Measurements from ENCODE around the gene AADACL2.

The AADACL2 gene

GRCh38 chr3:151794080-151794479 is 60.4 kb downstream of the AADACL2 start:
- Histone ChIP-seq H2BK15ac (ENCODE audit: low read length) (no peak overlapping the region), H3K9me3 (replicated peaks in 1 of 2; ENCODE audit: control insufficient read depth in 2 of 2, insufficient read depth in 1 of 2, low read depth in 1 of 2, low read length in 2 of 2) (peaks cover 0 to 1% of the 10 kb centered on the region in 2 donors), H2BK120ac (ENCODE audit: low read depth, low read length) (no peak overlapping the region), H4K91ac (ENCODE audit: low read depth, low read length, poor library complexity) (no peak overlapping the region), H3K79me1 (ENCODE audit: low read depth, low read length) (no peaks in the 10 kb centered on the region), H3K27me3 (ENCODE audit: control insufficient read depth in 3 of 3, insufficient read depth in 3 of 3, low read depth in 1 of 3, low read length in 3 of 3) (no peaks in the 10 kb centered on the region), H4K8ac (ENCODE audit: low read depth, low read length) (no peak overlapping the region), H3K36me3 (replicated peaks in 1 of 2; ENCODE audit: control insufficient read depth in 2 of 2, insufficient read depth in 2 of 2, low read length in 2 of 2) (no peaks in the 10 kb centered on the region), H3K14ac (ENCODE audit: low read length) (no peak overlapping the region), H3K23ac (ENCODE audit: low read depth, low read length, poor library complexity) (no peak overlapping the region), H3K4me1 (ENCODE audit: control insufficient read depth in 2 of 2, insufficient read depth in 1 of 2, low read depth in 1 of 2, low read length in 2 of 2) (no peaks in the 10 kb centered on the region), H2AFZ (ENCODE audit: low read length) (no peak overlapping the region), H2AK5ac (ENCODE audit: low read depth, low read length) (no peak overlapping the region), H3K4me2 (ENCODE audit: insufficient read depth, low read length, poor library complexity, severe bottlenecking) (no peak overlapping the region), H3K4me3 (ENCODE audit: low read length in 2 of 2) (no peak overlapping the region), H3K27ac (replicated peaks; ENCODE audit: low read length) (no peak overlapping the region), H3K9ac (ENCODE audit: low read depth, low read length, poor library complexity) (no peak overlapping the region), H2BK5ac (ENCODE audit: low read length) (no peak overlapping the region), H3K18ac (ENCODE audit: low read length) (no peak overlapping the region), H3K4ac (ENCODE audit: low read length) (no peak overlapping the region), H2BK12ac (ENCODE audit: low read length) (no peak overlapping the region)
- no CpG with 5 or more reads among the region's 2 CpGs for WGBS, 2 donors (ENCODE audit: extremely low coverage in 2 of 2, insufficient read length in 2 of 2, insufficient replicate concordance in 1 of 2)
- DNase-seq (ENCODE audit: low spot score), result no peak

DNA sequence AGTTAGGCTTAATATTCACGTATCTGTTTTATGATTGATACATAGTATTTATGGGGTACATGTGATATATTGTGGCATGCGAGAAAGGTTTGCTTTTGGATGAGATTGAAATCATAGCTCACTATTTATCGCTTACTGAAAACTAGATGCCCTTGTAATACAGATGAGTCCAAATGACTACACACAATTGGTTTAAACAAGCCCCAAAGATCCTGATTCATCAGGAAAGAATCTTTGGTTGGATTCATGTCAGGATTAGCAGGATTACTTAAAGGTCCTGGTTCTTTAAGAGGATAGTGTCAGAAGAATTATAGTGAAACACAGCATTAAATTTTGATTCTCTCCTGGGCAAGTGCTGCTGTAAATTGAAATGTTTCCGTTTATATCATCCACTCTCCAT is 61.5 kb downstream of the AADACL2 start:
- Histone ChIP-seq H3K23ac (ENCODE audit: low read depth, low read length, poor library complexity) (no peak overlapping the region), H3K27ac (replicated peaks; ENCODE audit: low read length) (no peak overlapping the region), H3K4me1 (ENCODE audit: control insufficient read depth in 2 of 2, insufficient read depth in 1 of 2, low read depth in 1 of 2, low read length in 2 of 2) (no peaks in the 10 kb centered on the region), H2AFZ (ENCODE audit: low read length) (no peak overlapping the region), H3K9ac (ENCODE audit: low read depth, low read length, poor library complexity) (no peak overlapping the region), H3K14ac (ENCODE audit: low read length) (no peak overlapping the region), H2BK120ac (ENCODE audit: low read depth, low read length) (no peak overlapping the region), H3K4me2 (ENCODE audit: insufficient read depth, low read length, poor library complexity, severe bottlenecking) (no peak overlapping the region), H2BK12ac (ENCODE audit: low read length) (no peak overlapping the region), H3K18ac (ENCODE audit: low read length) (no peak overlapping the region), H2AK5ac (ENCODE audit: low read depth, low read length) (no peak overlapping the region), H4K91ac (ENCODE audit: low read depth, low read length, poor library complexity) (no peak overlapping the region), H4K8ac (ENCODE audit: low read depth, low read length) (no peak overlapping the region), H3K4ac (ENCODE audit: low read length) (no peak overlapping the region), H2BK15ac (ENCODE audit: low read length) (no peak overlapping the region), H3K27me3 (ENCODE audit: control insufficient read depth in 3 of 3, insufficient read depth in 3 of 3, low read depth in 1 of 3, low read length in 3 of 3) (no peaks in the 10 kb centered on the region), H3K36me3 (replicated peaks in 1 of 2; ENCODE audit: control insufficient read depth in 2 of 2, insufficient read depth in 2 of 2, low read length in 2 of 2) (no peaks in the 10 kb centered on the region), H2BK5ac (ENCODE audit: low read length) (no peak overlapping the region), H3K4me3 (ENCODE audit: low read length in 2 of 2) (no peak overlapping the region), H3K9me3 (replicated peaks in 1 of 2; ENCODE audit: control insufficient read depth in 2 of 2, insufficient read depth in 1 of 2, low read depth in 1 of 2, low read length in 2 of 2) (no peaks in the 10 kb centered on the region), H3K79me1 (ENCODE audit: low read depth, low read length) (no peaks in the 10 kb centered on the region)
- DNase-seq (ENCODE audit: low spot score), result no peak
- WGBS, 2 donors (ENCODE audit: extremely low coverage in 2 of 2, insufficient read length in 2 of 2, insufficient replicate concordance in 1 of 2), result no CpG with 5 or more reads among the region's 4 CpGs

DNA sequence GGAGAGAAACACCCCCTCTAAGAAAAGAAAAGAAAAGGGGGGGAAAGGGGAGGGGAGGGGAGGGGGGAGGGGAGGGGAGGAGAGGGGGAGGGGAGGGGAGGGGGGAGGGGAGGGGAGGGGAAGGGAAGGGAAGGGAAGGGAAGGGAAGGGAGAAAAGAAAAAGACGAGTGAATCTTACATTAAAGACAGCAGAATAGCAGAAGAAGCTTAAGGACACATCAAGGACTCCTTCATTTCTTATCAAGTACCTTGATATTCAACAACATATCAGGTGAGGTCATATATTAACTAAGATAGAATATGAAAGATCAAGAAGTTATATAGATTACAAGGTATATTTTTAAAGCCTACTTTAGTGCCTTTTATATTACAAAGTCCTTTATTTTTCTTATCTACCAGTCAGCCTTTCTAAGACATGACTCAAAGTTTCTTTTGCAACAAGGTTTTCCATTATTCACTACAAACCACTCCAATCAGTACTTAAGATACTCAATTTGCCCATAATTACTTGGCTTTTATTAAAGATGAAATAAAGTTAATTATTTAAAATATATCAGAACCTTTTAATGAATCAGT is 62.5 kb downstream of the AADACL2 start:
- Histone ChIP-seq H3K4me1 (ENCODE audit: control insufficient read depth in 2 of 2, insufficient read depth in 1 of 2, low read depth in 1 of 2, low read length in 2 of 2) (no peaks in the 10 kb centered on the region), H2BK12ac (ENCODE audit: low read length) (no peak overlapping the region), H3K4me2 (ENCODE audit: insufficient read depth, low read length, poor library complexity, severe bottlenecking) (no peak overlapping the region), H3K9me3 (replicated peaks in 1 of 2; ENCODE audit: control insufficient read depth in 2 of 2, insufficient read depth in 1 of 2, low read depth in 1 of 2, low read length in 2 of 2) (no peaks in the 10 kb centered on the region), H3K27ac (replicated peaks; ENCODE audit: low read length) (no peak overlapping the region), H4K91ac (ENCODE audit: low read depth, low read length, poor library complexity) (no peak overlapping the region), H2AK5ac (ENCODE audit: low read depth, low read length) (no peak overlapping the region), H4K8ac (ENCODE audit: low read depth, low read length) (no peak overlapping the region), H2BK120ac (ENCODE audit: low read depth, low read length) (no peak overlapping the region), H3K23ac (ENCODE audit: low read depth, low read length, poor library complexity) (no peak overlapping the region), H2AFZ (ENCODE audit: low read length) (no peak overlapping the region), H3K4me3 (ENCODE audit: low read length in 2 of 2) (no peak overlapping the region), H2BK5ac (ENCODE audit: low read length) (no peak overlapping the region), H3K18ac (ENCODE audit: low read length) (no peak overlapping the region), H3K9ac (ENCODE audit: low read depth, low read length, poor library complexity) (no peak overlapping the region), H2BK15ac (ENCODE audit: low read length) (no peak overlapping the region), H3K27me3 (ENCODE audit: control insufficient read depth in 3 of 3, insufficient read depth in 3 of 3, low read depth in 1 of 3, low read length in 3 of 3) (no peaks in the 10 kb centered on the region), H3K4ac (ENCODE audit: low read length) (no peak overlapping the region), H3K36me3 (replicated peaks in 1 of 2; ENCODE audit: control insufficient read depth in 2 of 2, insufficient read depth in 2 of 2, low read length in 2 of 2) (no peaks in the 10 kb centered on the region), H3K79me1 (ENCODE audit: low read depth, low read length) (no peaks in the 10 kb centered on the region), H3K14ac (ENCODE audit: low read length) (no peak overlapping the region)
- WGBS, 2 donors (ENCODE audit: extremely low coverage in 2 of 2, insufficient read length in 2 of 2, insufficient replicate concordance in 1 of 2), result no CpG with 5 or more reads among the region's 1 CpG
- no peak for DNase-seq (ENCODE audit: low spot score)

GRCh38 chr3:151798466-151798865 is 64.7 kb downstream of the AADACL2 start:
- H3K27me3 ChIP-seq (ENCODE audit: control insufficient read depth in 3 of 3, insufficient read depth in 3 of 3, low read depth in 1 of 3, low read length in 3 of 3), result no peaks in the 10 kb centered on the region
- no peak overlapping the region for H3K27ac ChIP-seq (replicated peaks; ENCODE audit: low read length)
- no peak overlapping the region for H3K4ac ChIP-seq (ENCODE audit: low read length)
- H3K36me3 ChIP-seq (replicated peaks in 1 of 2; ENCODE audit: control insufficient read depth in 2 of 2, insufficient read depth in 2 of 2, low read length in 2 of 2), result no peaks in the 10 kb centered on the region
- H3K4me1 ChIP-seq (ENCODE audit: control insufficient read depth in 2 of 2, insufficient read depth in 1 of 2, low read depth in 1 of 2, low read length in 2 of 2), result no peaks in the 10 kb centered on the region
- no peak overlapping the region for H3K18ac ChIP-seq (ENCODE audit: low read length)
- no peak overlapping the region for H3K9ac ChIP-seq (ENCODE audit: low read depth, low read length, poor library complexity)
- DNase-seq (ENCODE audit: low spot score), result no peak
- WGBS, 2 donors (ENCODE audit: extremely low coverage in 2 of 2, insufficient read length in 2 of 2, insufficient replicate concordance in 1 of 2), result no CpG with 5 or more reads among the region's 2 CpGs
- H3K9me3 ChIP-seq (replicated peaks in 1 of 2; ENCODE audit: control insufficient read depth in 2 of 2, insufficient read depth in 1 of 2, low read depth in 1 of 2, low read length in 2 of 2), result no peaks in the 10 kb centered on the region
- H2BK5ac ChIP-seq (ENCODE audit: low read length), result no peak overlapping the region
- H2BK15ac ChIP-seq (ENCODE audit: low read length), result no peak overlapping the region
- no peak overlapping the region for H2BK12ac ChIP-seq (ENCODE audit: low read length)
- H3K4me3 ChIP-seq (ENCODE audit: low read length in 2 of 2), result no peak overlapping the region
- no peak overlapping the region for H3K14ac ChIP-seq (ENCODE audit: low read length)
- no peaks in the 10 kb centered on the region for H3K79me1 ChIP-seq (ENCODE audit: low read depth, low read length)
- no peak overlapping the region for H2AFZ ChIP-seq (ENCODE audit: low read length)
- no peak overlapping the region for H4K8ac ChIP-seq (ENCODE audit: low read depth, low read length)
- H3K23ac ChIP-seq (ENCODE audit: low read depth, low read length, poor library complexity), result no peak overlapping the region
- no peak overlapping the region for H2BK120ac ChIP-seq (ENCODE audit: low read depth, low read length)
- no peak overlapping the region for H4K91ac ChIP-seq (ENCODE audit: low read depth, low read length, poor library complexity)
- H2AK5ac ChIP-seq (ENCODE audit: low read depth, low read length), result no peak overlapping the region
- no peak overlapping the region for H3K4me2 ChIP-seq (ENCODE audit: insufficient read depth, low read length, poor library complexity, severe bottlenecking)
